Vagina (tissue), 2 donors: ENCODE results near the gene CAPN12.

Experiments
- CTCF ChIP-seq, 3 experiments: fragments of 450-650 bp in 2 of 3; fragments of 200-600 bp in 1 of 3; sonication (generic) in 1 of 3; IDR thresholded peaks; one replicate each; pipeline ENCODE4 v1.5.1; 2017 to 2019; ENCODE audit warnings: antibody characterized with exemption in 3 of 3, mild to moderate bottlenecking in 2 of 3, moderate library complexity in 2 of 3
- POLR2A ChIP-seq, 2 donors: fragments of 450-650 bp; IDR thresholded peaks; one replicate each; pipeline ENCODE4 v1.6.1; 2017; ENCODE audit warnings: antibody characterized with exemption in 2 of 2, mild to moderate bottlenecking in 2 of 2, moderate library complexity in 2 of 2
- POLR2AphosphoS5 ChIP-seq, 2 donors: sonication (generic); formaldehyde crosslinking; IDR thresholded peaks; one replicate each; pipeline ENCODE4 v1.9.0; 2017; ENCODE audit warnings: antibody characterized with exemption in 2 of 2, mild to moderate bottlenecking in 2 of 2, low read depth in 1 of 2; ENCODE audit not compliant: insufficient read depth in 1 of 2

DNA sequence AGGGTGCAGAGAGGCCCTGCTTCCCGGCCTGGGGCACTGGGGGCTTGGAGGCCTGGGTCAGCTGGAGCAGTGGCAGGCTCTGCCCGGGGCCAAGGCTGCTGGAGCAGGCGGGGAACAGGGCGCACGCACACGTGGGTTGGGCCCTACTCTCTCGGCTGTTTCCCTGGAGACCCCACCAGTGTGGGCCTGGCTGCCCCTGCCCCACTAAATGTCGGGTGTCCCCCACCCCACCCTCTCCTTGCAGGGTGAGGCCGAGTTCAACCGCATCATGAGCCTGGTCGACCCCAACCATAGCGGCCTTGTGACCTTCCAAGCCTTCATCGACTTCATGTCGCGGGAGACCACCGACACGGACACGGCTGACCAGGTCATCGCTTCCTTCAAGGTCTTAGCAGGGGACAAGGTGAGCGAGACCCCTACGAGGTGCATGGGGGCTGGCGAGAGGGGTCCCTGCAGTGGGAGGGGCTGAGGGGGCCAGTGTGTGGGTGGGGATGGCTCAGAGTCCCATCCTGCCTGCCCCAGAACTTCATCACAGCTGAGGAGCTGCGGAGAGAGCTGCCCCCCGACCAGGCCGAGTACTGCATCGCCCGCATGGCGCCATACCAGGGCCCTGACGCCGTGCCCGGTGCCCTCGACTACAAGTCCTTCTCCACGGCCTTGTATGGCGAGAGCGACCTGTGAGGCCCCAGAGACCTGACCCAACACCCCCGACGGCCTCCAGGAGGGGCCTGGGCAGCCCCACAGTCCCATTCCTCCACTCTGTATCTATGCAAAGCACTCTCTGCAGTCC lies 15.3 kb downstream of the CAPN12 start:
- TF ChIP-seq CTCF (IDR thresholded peaks at IDR 0.05) (no peak), POLR2A (IDR thresholded peaks at IDR 0.05) (no peak), POLR2AphosphoS5 (IDR thresholded peaks at IDR 0.05; ENCODE audit: insufficient read depth in 1 of 2, low read depth in 1 of 2) (no peak)
